Caco-2 (cell line): Measurements from ENCODE around the gene HIVEP3. TPM values are rescaled to one million over a fixed set of nuclear protein-coding genes. Genes with fewer than 3 reads are reported as not detected.

Experiments
- BruUV-seq: library from RNA; stranded (reverse); fragments of 400-500 nt; replicated peaks from 2 replicates; lab custom pipeline; 2021; lab: Mats Ljungman, UMichigan
- CTCF ChIA-PET: fragments of 300-600 bp; sonication (Branson Sonifier 250); formaldehyde crosslinking; loops from one replicate; lab custom pipeline; 2022; ENCODE audit warnings: antibody characterized with exemption; lab: Charles Lee
- POLR2A ChIA-PET: fragments of 300-600 bp; sonication (Branson Sonifier 250); formaldehyde crosslinking; loops from one replicate; lab custom pipeline; 2022; ENCODE audit warnings: antibody characterized with exemption; lab: Charles Lee
- DNase-seq, 2 experiments: peaks; one replicate each; pipeline versions ENCODE4 v3.0.0 to v3.0.0-alpha.2; 2020 to 2022
- H3K27me3 ChIP-seq: replicated peaks from 2 replicates; pipeline ENCODE4 v1.6.0; 2011; ENCODE audit warnings: low read length; ENCODE audit not compliant: control insufficient read depth, insufficient read depth
- H3K36me3 ChIP-seq: 2 replicates; pipeline ENCODE4 v1.5.1; 2011; ENCODE audit warnings: low read length; ENCODE audit not compliant: control insufficient read depth, insufficient read depth
- H3K4me1 ChIP-seq: fragments of 250-450 bp; sonication (Bioruptor Pico); 2 replicates; pipeline ENCODE4 v1.5.1; 2020; ENCODE audit warnings: mild to moderate bottlenecking
- H3K4me3 ChIP-seq: 2 replicates; pipeline ENCODE4 v1.5.1; 2011; ENCODE audit warnings: low read depth, mild to moderate bottlenecking, control low read depth, low read length
- H3K9me3 ChIP-seq: fragments of 250-450 bp; sonication (Bioruptor Pico); 2 replicates; pipeline ENCODE4 v1.5.1; 2020; ENCODE audit warnings: mild to moderate bottlenecking, moderate library complexity
- H3K27ac Mint-ChIP-seq: one replicate; pipeline ENCODE4 v1.8.0; 2022; ENCODE audit warnings: mixed read lengths; ENCODE audit not compliant: unreplicated experiment
- H3K27me3 Mint-ChIP-seq: one replicate; pipeline ENCODE4 v1.8.0; 2022; ENCODE audit warnings: mixed read lengths; ENCODE audit not compliant: insufficient read depth, unreplicated experiment
- H3K36me3 Mint-ChIP-seq: one replicate; pipeline ENCODE4 v1.8.0; 2022; ENCODE audit warnings: mild to moderate bottlenecking, mixed read lengths; ENCODE audit not compliant: insufficient read depth, unreplicated experiment
- H3K4me1 Mint-ChIP-seq: one replicate; pipeline ENCODE4 v1.8.0; 2022; ENCODE audit warnings: low read depth, mixed read lengths; ENCODE audit not compliant: unreplicated experiment
- H3K4me3 Mint-ChIP-seq: one replicate; pipeline ENCODE4 v1.8.0; 2022; ENCODE audit warnings: mild to moderate bottlenecking, moderate library complexity, mixed read lengths; ENCODE audit not compliant: unreplicated experiment
- H3K9me3 Mint-ChIP-seq: one replicate; pipeline ENCODE4 v1.8.0; 2022; ENCODE audit warnings: mixed read lengths; ENCODE audit not compliant: unreplicated experiment
- CTCF ChIP-seq, 2 experiments: fragments of 200-600 bp in 1 of 2; IDR thresholded peaks; 1 replicate in 1 of 2; 2 replicates in 1 of 2; pipeline versions ENCODE4 v1.5.1 to v1.8.0; 2011 to 2022; ENCODE audit warnings: antibody characterized with exemption in 1 of 2, control low read depth in 1 of 2, inconsistent platforms in 1 of 2, low read depth in 1 of 2, low read length in 1 of 2, mild to moderate bottlenecking in 1 of 2, moderate library complexity in 1 of 2; ENCODE audit not compliant: insufficient read depth in 1 of 2, severe bottlenecking in 1 of 2, unreplicated experiment in 1 of 2
- intact Hi-C: fragments of 100-400 bp; cut with micrococcal nuclease; formaldehyde crosslinking; loops from one replicate; pipeline ENCODE4 v1.10.0; 2022; ENCODE audit not compliant: unreplicated experiment
- total RNA-seq: library from RNA; stranded (reverse); gene quantifications from 2 replicates; pipeline ENCODE4 v1.2.3, GENCODE V29; 2022

Gene HIVEP3
- total RNA-seq, 1 experiment from 2014 or later = 0.25 TPM

GRCh38 chr1:41479808-41480160 lies 438.9 kb downstream of the HIVEP3 start:
- ChIA-PET POLR2A (no interaction called here), CTCF (no interaction called here)
- no peak overlapping the region for H3K27ac Mint-ChIP-seq
- H3K27me3 Mint-ChIP-seq = no peaks in the 10 kb centered on the region
- H3K4me1 Mint-ChIP-seq = peaks cover 6% of the 10 kb centered on the region
- Histone ChIP-seq H3K9me3 (no peaks in the 10 kb centered on the region), H3K36me3 (no peaks in the 10 kb centered on the region), H3K27me3 (no peaks in the 10 kb centered on the region), H3K4me1 (peaks cover 15% of the 10 kb centered on the region), H3K4me3 (no peak overlapping the region)
- no peaks in the 10 kb centered on the region for H3K9me3 Mint-ChIP-seq
- TF ChIP-seq CTCF (IDR thresholded peaks at IDR 0.05; ENCODE audit: insufficient read depth in 1 of 2, low read depth in 1 of 2, low read length in 1 of 2, severe bottlenecking in 1 of 2, unreplicated experiment in 1 of 2) = no peak
- intact Hi-C loops = no loop called here
- H3K36me3 Mint-ChIP-seq = no peaks in the 10 kb centered on the region
- no TSS peak for BruUV-seq
- no peak overlapping the region for H3K4me3 Mint-ChIP-seq
- no peak for DNase-seq

- no TSS peak for BruUV-seq
- TF ChIP-seq CTCF (IDR thresholded peaks at IDR 0.05; ENCODE audit: insufficient read depth in 1 of 2, low read depth in 1 of 2, low read length in 1 of 2, severe bottlenecking in 1 of 2, unreplicated experiment in 1 of 2) = no peak
- H3K4me3 Mint-ChIP-seq = no peak overlapping the region
- no peaks in the 10 kb centered on the region for H3K36me3 Mint-ChIP-seq
- H3K9me3 Mint-ChIP-seq = no peaks in the 10 kb centered on the region
- CTCF ChIA-PET = no interaction called here
- Histone ChIP-seq H3K9me3 (no peaks in the 10 kb centered on the region), H3K36me3 (no peaks in the 10 kb centered on the region), H3K27me3 (no peaks in the 10 kb centered on the region), H3K4me1 (0 out of 2 replicates have a peak, but pooled peaks cover 9% of the 10 kb centered on the region), H3K4me3 (no peak overlapping the region)
- no peaks in the 10 kb centered on the region for H3K27me3 Mint-ChIP-seq
- POLR2A ChIA-PET = no interaction called here
- intact Hi-C loops = no loop called here
- H3K27ac Mint-ChIP-seq = no peak overlapping the region
- H3K4me1 Mint-ChIP-seq = peaks cover 6% of the 10 kb centered on the region
- DNase-seq = no peak
These were observed 439.5 kb downstream of the HIVEP3 start for GRCh38 chr1:41479000-41479807.

GRCh38 chr1:41478118-41478748 lies 440.5 kb downstream of the HIVEP3 start:
- BruUV-seq = no TSS peak
- POLR2A ChIA-PET = no interaction called here
- H3K27ac Mint-ChIP-seq = no peak overlapping the region
- Histone ChIP-seq H3K4me1 (0 out of 2 replicates have a peak, but pooled peaks cover 7% of the 10 kb centered on the region), H3K27me3 (no peaks in the 10 kb centered on the region), H3K9me3 (no peaks in the 10 kb centered on the region), H3K4me3 (no peak overlapping the region), H3K36me3 (no peaks in the 10 kb centered on the region)
- H3K4me1 Mint-ChIP-seq = peaks cover 4% of the 10 kb centered on the region
- no peak for DNase-seq
- CTCF ChIA-PET = no interaction called here
- H3K9me3 Mint-ChIP-seq = no peaks in the 10 kb centered on the region
- no peak overlapping the region for H3K4me3 Mint-ChIP-seq
- H3K36me3 Mint-ChIP-seq = no peaks in the 10 kb centered on the region
- H3K27me3 Mint-ChIP-seq = no peaks in the 10 kb centered on the region
- TF ChIP-seq CTCF (IDR thresholded peaks at IDR 0.05; ENCODE audit: insufficient read depth in 1 of 2, low read depth in 1 of 2, low read length in 1 of 2, severe bottlenecking in 1 of 2, unreplicated experiment in 1 of 2) = no peak
- intact Hi-C loops = no loop called here
